GM12878 (cell line): Measurements from ENCODE around the gene COLQ. TPM values are rescaled to one million over a fixed set of nuclear protein-coding genes. Genes with fewer than 3 reads are reported as not detected.

Experiments
- ATAC-seq: fragments of 200-7000 bp; cut with Tn5 transposase; 3 replicates; pipeline ENCODE4 v1.9.1; 2020; ENCODE audit warnings: mild to moderate bottlenecking, moderate library complexity
- BruUV-seq: library from RNA; stranded (reverse); fragments of 400-500 nt; replicated peaks from 2 replicates; lab custom pipeline; 2021; lab: Mats Ljungman, UMichigan
- CTCF ChIA-PET: fragments of 300-600 bp; sonication (Branson Sonifier 250); formaldehyde crosslinking; extraction: SDS; loops from one replicate; lab custom pipeline; 2021; ENCODE audit warnings: inconsistent platforms; lab: Yijun Ruan, JAX
- POLR2A ChIA-PET: fragments of 350-600 bp; formaldehyde crosslinking; extraction: SDS; loops from one replicate; lab custom pipeline; 2021; ENCODE audit warnings: inconsistent platforms; lab: Charles Lee
- RAD21 ChIA-PET: fragments of 300-600 bp; sonication (Branson Sonifier 250); formaldehyde crosslinking; loops from one replicate; lab custom pipeline; 2023; ENCODE audit warnings: antibody characterized with exemption; ENCODE audit not compliant: unreplicated experiment; lab: Charles Lee
- SMC1A ChIA-PET: fragments of 300-600 bp; sonication (Branson Sonifier 250); formaldehyde crosslinking; loops from one replicate; lab custom pipeline; 2023; ENCODE audit not compliant: unreplicated experiment, uncharacterized antibody; lab: Charles Lee
- DNase-seq: peaks from one replicate; pipeline ENCODE4 v3.0.0-alpha.2; 2011; ENCODE audit warnings: low read depth, low spot score
- FAIRE-seq: peaks from 3 replicates; lab custom pipeline; 2011; peaks lifted over from hg19 to GRCh38; lab: Jason Lieb, UNC
- H2AFZ ChIP-seq: 2 replicates; pipeline ENCODE4 v1.6.0; 2011; ENCODE audit warnings: low read depth, low read length, control low read depth; ENCODE audit not compliant: control insufficient read depth
- H3K27ac ChIP-seq: 2 replicates; pipeline ENCODE4 v1.5.1; 2011; ENCODE audit warnings: control low read depth; ENCODE audit not compliant: control insufficient read depth, insufficient read depth
- H3K27me3 ChIP-seq, 2 experiments: replicated peaks in 1 of 2; 2 replicates each; pipeline versions ENCODE4 v1.6.0 to v1.6.1; 2011; ENCODE audit warnings: low read length in 1 of 2; ENCODE audit not compliant: control insufficient read depth in 2 of 2, insufficient read depth in 2 of 2
- H3K36me3 ChIP-seq, 2 experiments: 2 replicates each; pipeline ENCODE4 v1.5.1; 2011; ENCODE audit warnings: low read length in 1 of 2; ENCODE audit not compliant: control insufficient read depth in 2 of 2, insufficient read depth in 2 of 2
- H3K4me1 ChIP-seq: 2 replicates; pipeline ENCODE4 v1.6.1; 2011; ENCODE audit warnings: mild to moderate bottlenecking, low read length, moderate library complexity, mixed read lengths; ENCODE audit not compliant: control insufficient read depth, insufficient read depth
- H3K4me2 ChIP-seq: 2 replicates; pipeline ENCODE4 v1.6.0; 2011; ENCODE audit warnings: control low read depth; ENCODE audit not compliant: control insufficient read depth, insufficient read depth
- H3K4me3 ChIP-seq: fragments of 200-600 bp; sonication (generic); 2 replicates; pipeline ENCODE4 v1.5.1; 2016
- H3K79me2 ChIP-seq: 2 replicates; pipeline ENCODE4 v1.6.0; 2011; ENCODE audit warnings: low read length; ENCODE audit not compliant: control insufficient read depth, insufficient read depth
- H3K9ac ChIP-seq: 2 replicates; pipeline ENCODE4 v1.8.0; 2011; ENCODE audit warnings: low read length, control low read depth, mixed read lengths; ENCODE audit not compliant: control insufficient read depth, insufficient read depth
- H3K9me3 ChIP-seq: replicated peaks from 3 replicates; pipeline ENCODE4 v1.5.1; 2011; ENCODE audit warnings: mild to moderate bottlenecking, low read length; ENCODE audit not compliant: control insufficient read depth, insufficient read depth
- H4K20me1 ChIP-seq: 2 replicates; pipeline ENCODE4 v1.6.0; 2011; ENCODE audit not compliant: control insufficient read depth, insufficient read depth
- BRCA1 ChIP-seq: IDR thresholded peaks from 2 replicates; pipeline ENCODE4 v1.6.1; 2011; ENCODE audit warnings: low read depth, low read length, improper control_type of control experiment
- EZH2 ChIP-seq: IDR thresholded peaks from 2 replicates; pipeline ENCODE4 v1.6.1; 2012; ENCODE audit warnings: low read depth, mild to moderate bottlenecking, control low read depth, inconsistent platforms, low read length, borderline replicate concordance; ENCODE audit not compliant: control insufficient read depth
- MXI1 ChIP-seq: fragments of 150-350 bp; IDR thresholded peaks from 2 replicates; pipeline ENCODE4 v1.6.1; 2011; ENCODE audit warnings: low read depth, mild to moderate bottlenecking, inconsistent platforms, low read length, improper control_type of control experiment
- PKNOX1 ChIP-seq: fragments of 450-650 bp; IDR thresholded peaks from 2 replicates; pipeline ENCODE4 v1.6.1; 2016; ENCODE audit warnings: mild to moderate bottlenecking
- PML ChIP-seq: IDR thresholded peaks from 2 replicates; pipeline ENCODE4 v1.6.1; 2012; ENCODE audit warnings: low read length, inconsistent platforms
- RAD51 ChIP-seq: fragments of 450-650 bp; IDR thresholded peaks from 2 replicates; pipeline ENCODE4 v1.6.1; 2016; ENCODE audit warnings: moderate library complexity, mild to moderate bottlenecking, inconsistent platforms
- RBBP5 ChIP-seq: fragments of 200-600 bp; sonication (generic); conservative IDR thresholded peaks from 2 replicates; pipeline ENCODE4 v1.6.1; 2016
- RELA ChIP-seq: fragments of 450-650 bp; IDR thresholded peaks from 2 replicates; pipeline ENCODE4 v1.8.0; 2014; ENCODE audit warnings: borderline replicate concordance; ENCODE audit not compliant: partially characterized antibody
- RUNX3 ChIP-seq: IDR thresholded peaks from 2 replicates; pipeline ENCODE4 v1.6.1; 2012; ENCODE audit warnings: low read length, inconsistent platforms
- SMARCA5 ChIP-seq: fragments of 450-650 bp; IDR thresholded peaks from 2 replicates; pipeline ENCODE4 v1.6.1; 2017; ENCODE audit warnings: mild to moderate bottlenecking
- SMC3 ChIP-seq: IDR thresholded peaks from 2 replicates; pipeline ENCODE4 v1.6.1; 2011; ENCODE audit warnings: low read length, improper control_type of control experiment, borderline replicate concordance
- TCF3 ChIP-seq: IDR thresholded peaks from 2 replicates; pipeline ENCODE4 v1.6.1; 2012; ENCODE audit warnings: low read depth, mild to moderate bottlenecking, low read length, borderline replicate concordance; ENCODE audit not compliant: insufficient read depth
- YBX1 ChIP-seq: fragments of 450-650 bp; IDR thresholded peaks from 2 replicates; pipeline ENCODE4 v1.6.1; 2016; ENCODE audit warnings: antibody characterized with exemption
- ZBTB4 ChIP-seq: fragments of 450-650 bp; formaldehyde crosslinking; IDR thresholded peaks from 2 replicates; pipeline ENCODE4 v1.4.0; 2022; ENCODE audit warnings: mild to moderate bottlenecking, moderate library complexity
- ZNF687 ChIP-seq: fragments of 450-650 bp; IDR thresholded peaks from 2 replicates; pipeline ENCODE4 v1.6.1; 2017; ENCODE audit warnings: mild to moderate bottlenecking, moderate library complexity
- WGBS: methylation state at CpG from one replicate; pipeline ENCODE4 v1.1.6; 2016; ENCODE audit warnings: low lambda C conversion rate; ENCODE audit not compliant: insufficient replicate concordance, insufficient coverage; ENCODE audit errors: missing lambda C conversion rate; 5-methylcytosine and 5-hydroxymethylcytosine counted together
- in situ Hi-C: fragments of 300-500 bp; cut with MboI; formaldehyde crosslinking; loops from 9 replicates; pipeline ENCODE4 v1.14.3; 2018; ENCODE audit warnings: mixed read lengths
- intact Hi-C: fragments of 100-400 bp; cut with micrococcal nuclease; formaldehyde crosslinking; loops from one replicate; pipeline ENCODE4 v1.14.2; 2022; ENCODE audit not compliant: unreplicated experiment
- polyA plus RNA-seq, 11 experiments: library from polyadenylated mRNA; depleted of rRNA in 4 of 11; unstranded in 6 of 11; stranded (reverse) in 5 of 11; fragments of >200 nt; fragmentation: Nextera tagmentation in 4 of 11; fragmentation: Illumina TruSeq in 1 of 11; extraction: Ambion mirVana in 4 of 11; extraction: Trizol in 1 of 11; gene quantifications; 1 replicate in 1 of 11; 2 replicates in 10 of 11; pipeline versions ENCODE4 v1.2.1 to v1.2.3, GENCODE V29; 2011 to 2016; ENCODE audit warnings: inconsistent platforms in 2 of 11, missing spikeins in 2 of 11, low read depth in 1 of 11
- total RNA-seq, 4 experiments: library from RNA; depleted of rRNA in 3 of 4; stranded (reverse); fragments of >200 nt in 3 of 4; fragmentation: Illumina TruSeq in 1 of 4; extraction: Trizol in 1 of 4; gene quantifications; 2 replicates each; pipeline versions ENCODE4 v1.2.1 to v1.2.3, GENCODE V29; 2013 to 2021

Gene COLQ
- total and polyA plus RNA-seq, 10 of the 15 experiments (the other 5 are each of a cell fraction or from before 2014, with no cell fraction given) = 0.13 to 2.7 (median 0.70) TPM

GRCh38 chr3:15470849-15471248 lies 50.7 kb downstream of the COLQ start:
- RAD21 ChIA-PET = interaction anchor here (0.9 to 1.1 kb wide), 2 partner anchors 40 to 270 kb away, joined by 3 read pairs; no protein-coding TSS in a partner anchor
- CTCF ChIA-PET = interaction anchor here (1.1 to 2.6 kb wide), 5 partner anchors 37 to 268 kb away, joined by 3 to 9 read pairs (median 4); no protein-coding TSS in a partner anchor
- Histone ChIP-seq H3K9ac (no peak overlapping the region), H4K20me1 (no peaks in the 10 kb centered on the region), H2AFZ (no peak overlapping the region), H3K4me2 (no peak overlapping the region), H3K4me1 (peaks cover 6% of the 10 kb centered on the region), H3K79me2 (no peaks in the 10 kb centered on the region), H3K4me3 (no peak overlapping the region), H3K27me3 (no peaks in the 10 kb centered on the region), H3K9me3 (no peaks in the 10 kb centered on the region), H3K27ac (no peak overlapping the region), H3K36me3 (no peaks in the 10 kb centered on the region)
- no TSS peak for BruUV-seq
- SMC1A ChIA-PET = interaction anchor here (0.9 to 1.2 kb wide), 3 partner anchors 10 to 118 kb away, joined by 4 read pairs; no protein-coding TSS in a partner anchor
- POLR2A ChIA-PET = no interaction called here
- TF ChIP-seq MXI1 (no peak), ZBTB4 (CRISPR knock-in tag) (no peak), RUNX3 (no peak), SMC3 (no peak), PML (no peak), TCF3 (no peak), RBBP5 (no peak), YBX1 (no peak), RELA (no peak), SMARCA5 (no peak), ZNF687 (no peak), BRCA1 (no peak), RAD51 (no peak), PKNOX1 (no peak), EZH2 (no peak)
- FAIRE-seq (no peak), ATAC-seq (no peak), DNase-seq (no peak)
- WGBS = 17% methylated on average over 2 of the region's 2 CpGs
- intact Hi-C loops = no loop called here
- in situ Hi-C loops = no loop called here
